ENCODE measurements around the gene CCND2.

GRCh38 chr12:4278329-4279197 lies 5.0 kb downstream of the CCND2 start:
- no peak for TF ChIP-seq E2F1 (CRISPR knock-in tag; IDR thresholded peaks at IDR 0.05)
- TF ChIP-seq ZBTB43 (CRISPR knock-in tag; IDR thresholded peaks at IDR 0.05): no peak
